ENCODE results near the gene RASA3. TPM values are rescaled to one million over a fixed set of nuclear protein-coding genes. Genes with fewer than 3 reads are reported as not detected.

The RASA3 gene
- total RNA-seq, 1 donor from 2014 or later = 29.9 TPM

- DNase-seq (ENCODE audit: low spot score) = peak; percentile 66
- Mint-ChIP-seq H3K27me3 (ENCODE audit: low read depth) (no peaks in the 10 kb centered on the region), H3K9me3 (ENCODE audit: low read depth) (no peaks in the 10 kb centered on the region), H3K27ac (ENCODE audit: unreplicated experiment) (no peak overlapping the region), H3K36me3 (ENCODE audit: low read depth) (peaks cover 16% of the 10 kb centered on the region), H3K4me3 (ENCODE audit: unreplicated experiment) (no peak overlapping the region), H3K4me1 (ENCODE audit: low read depth) (no peaks in the 10 kb centered on the region)
- no peak for TF ChIP-seq CTCF (IDR thresholded peaks at IDR 0.05)
Observed at GRCh38 chr13:114011226-114011625, 121.2 kb downstream of the RASA3 start.

GRCh38 chr13:114010401-114011101 is 121.9 kb downstream of the RASA3 start:
- H3K9me3 Mint-ChIP-seq (ENCODE audit: low read depth) = no peaks in the 10 kb centered on the region
- H3K27ac Mint-ChIP-seq (ENCODE audit: unreplicated experiment) = no peak overlapping the region
- DNase-seq (ENCODE audit: low spot score) = peak; percentile 67
- H3K4me1 Mint-ChIP-seq (ENCODE audit: low read depth) = no peaks in the 10 kb centered on the region
- no peak overlapping the region for H3K4me3 Mint-ChIP-seq (ENCODE audit: unreplicated experiment)
- H3K36me3 Mint-ChIP-seq (ENCODE audit: low read depth) = peaks cover 12% of the 10 kb centered on the region
- H3K27me3 Mint-ChIP-seq (ENCODE audit: low read depth) = no peaks in the 10 kb centered on the region
- no peak for TF ChIP-seq CTCF (IDR thresholded peaks at IDR 0.05)

GRCh38 chr13:114009590-114010400 is 122.6 kb downstream of the RASA3 start:
- peak; percentile 67 for DNase-seq (ENCODE audit: low spot score)
- peaks cover 13% of the 10 kb centered on the region for H3K36me3 Mint-ChIP-seq (ENCODE audit: low read depth)
- no peaks in the 10 kb centered on the region for H3K9me3 Mint-ChIP-seq (ENCODE audit: low read depth)
- no peaks in the 10 kb centered on the region for H3K27me3 Mint-ChIP-seq (ENCODE audit: low read depth)
- peaks cover 5% of the 10 kb centered on the region for H3K4me1 Mint-ChIP-seq (ENCODE audit: low read depth)
- no peak overlapping the region for H3K27ac Mint-ChIP-seq (ENCODE audit: unreplicated experiment)
- TF ChIP-seq CTCF (IDR thresholded peaks at IDR 0.05) = no peak
- no peak overlapping the region for H3K4me3 Mint-ChIP-seq (ENCODE audit: unreplicated experiment)

GRCh38 chr13:114008964-114009589 is 123.3 kb downstream of the RASA3 start:
- Mint-ChIP-seq H3K9me3 (ENCODE audit: low read depth) (no peaks in the 10 kb centered on the region), H3K4me3 (ENCODE audit: unreplicated experiment) (no peak overlapping the region), H3K4me1 (ENCODE audit: low read depth) (peaks cover 7% of the 10 kb centered on the region), H3K27ac (ENCODE audit: unreplicated experiment) (no peak overlapping the region), H3K36me3 (ENCODE audit: low read depth) (peaks cover 13% of the 10 kb centered on the region), H3K27me3 (ENCODE audit: low read depth) (no peaks in the 10 kb centered on the region)
- TF ChIP-seq CTCF (IDR thresholded peaks at IDR 0.05) = no peak
- peak; percentile 52 for DNase-seq (ENCODE audit: low spot score)

GRCh38 chr13:114007566-114007965 is 124.9 kb downstream of the RASA3 start:
- DNase-seq (ENCODE audit: low spot score) = peak; percentile 44
- Mint-ChIP-seq H3K36me3 (ENCODE audit: low read depth) (peaks cover 13% of the 10 kb centered on the region), H3K4me1 (ENCODE audit: low read depth) (peaks cover 7% of the 10 kb centered on the region), H3K4me3 (ENCODE audit: unreplicated experiment) (no peak overlapping the region), H3K9me3 (ENCODE audit: low read depth) (no peaks in the 10 kb centered on the region), H3K27me3 (ENCODE audit: low read depth) (no peaks in the 10 kb centered on the region), H3K27ac (ENCODE audit: unreplicated experiment) (no peak overlapping the region)
- TF ChIP-seq CTCF (IDR thresholded peaks at IDR 0.05) = no peak

Data from chondrocyte (in vitro differentiated cells).